ENCODE results near the gene CHN1.

The CHN1 gene

DNA sequence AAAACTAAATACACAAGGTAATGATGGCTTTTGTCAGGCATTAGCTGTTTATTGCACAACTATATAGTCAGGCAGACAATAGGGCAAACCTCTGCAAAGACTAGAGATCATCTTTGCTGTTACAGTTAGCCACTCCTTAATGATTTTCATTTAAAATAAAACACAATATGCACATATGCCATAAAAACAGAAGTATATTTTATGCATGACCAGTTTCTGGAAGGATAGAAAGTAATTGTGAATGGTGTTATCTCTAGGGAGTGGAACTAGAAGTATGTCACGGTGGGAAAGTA lies 102.0 kb downstream of the CHN1 start:
- no peak overlapping the region for H3K14ac ChIP-seq (ENCODE audit: low read length)
- H2AFZ ChIP-seq (ENCODE audit: insufficient read depth, low read length, poor library complexity): no peak overlapping the region
- H3K79me2 ChIP-seq (ENCODE audit: control insufficient read depth, insufficient read depth, low read length, poor library complexity): no peaks in the 10 kb centered on the region
- no peaks in the 10 kb centered on the region for H3K79me1 ChIP-seq (ENCODE audit: low read length)
- H2BK120ac ChIP-seq (ENCODE audit: insufficient read depth, low read length, poor library complexity): no peak overlapping the region
- H3K9me3 ChIP-seq (ENCODE audit: insufficient read depth, low read depth, low read length): peaks cover 2% of the 10 kb centered on the region
- peaks cover 0 to 3% of the 10 kb centered on the region in 2 experiments for H3K36me3 ChIP-seq (ENCODE audit: control insufficient read depth in 1 of 2, insufficient read depth in 2 of 2, low read length in 2 of 2)
- H2BK5ac ChIP-seq (ENCODE audit: low read depth, low read length, poor library complexity): no peak overlapping the region
- H2AK5ac ChIP-seq (ENCODE audit: low read length): no peak overlapping the region
- H3K27me3 ChIP-seq (ENCODE audit: insufficient read depth, low read length): no peaks in the 10 kb centered on the region
- no peak overlapping the region for H4K8ac ChIP-seq (ENCODE audit: low read depth, low read length)
- H3K23ac ChIP-seq (ENCODE audit: low read length): no peak overlapping the region
- no CpG with 5 or more reads among the region's 1 CpG for WGBS (ENCODE audit: extremely low coverage, insufficient coverage, insufficient read length)
- no peak overlapping the region for H3K4me2 ChIP-seq (ENCODE audit: low read length)
- no peak for DNase-seq
- no peak overlapping the region for H2BK12ac ChIP-seq (ENCODE audit: low read length)
- no peak overlapping the region for H3K4ac ChIP-seq (ENCODE audit: low read depth, low read length)
- no peak overlapping the region for H3K18ac ChIP-seq (ENCODE audit: low read length)
- H4K91ac ChIP-seq (ENCODE audit: low read depth, low read length): no peak overlapping the region
- H4K12ac ChIP-seq (ENCODE audit: low read depth, low read length): no peak overlapping the region
- no peak overlapping the region for H3K9ac ChIP-seq (ENCODE audit: low read length)
- H3K27ac ChIP-seq (ENCODE audit: low read depth, low read length): no peak overlapping the region
- H3K4me3 ChIP-seq (ENCODE audit: low read depth, low read length): no peak overlapping the region
- H3K4me1 ChIP-seq (ENCODE audit: control insufficient read depth in 1 of 2, insufficient read depth in 2 of 2, low read length in 2 of 2): no peaks in the 10 kb centered on the region

GRCh38 chr2:174902506-174903263 lies 102.5 kb downstream of the CHN1 start:
- Histone ChIP-seq H2BK120ac (ENCODE audit: insufficient read depth, low read length, poor library complexity) (no peak overlapping the region), H3K27ac (ENCODE audit: low read depth, low read length) (no peak overlapping the region), H2AK5ac (ENCODE audit: low read length) (no peak overlapping the region), H3K9ac (ENCODE audit: low read length) (no peak overlapping the region), H3K4me3 (ENCODE audit: low read depth, low read length) (no peak overlapping the region), H4K8ac (ENCODE audit: low read depth, low read length) (no peak overlapping the region), H3K36me3 (ENCODE audit: control insufficient read depth in 1 of 2, insufficient read depth in 2 of 2, low read length in 2 of 2) (peaks cover 0 to 3% of the 10 kb centered on the region in 2 experiments), H4K91ac (ENCODE audit: low read depth, low read length) (no peak overlapping the region), H4K12ac (ENCODE audit: low read depth, low read length) (no peak overlapping the region), H3K79me1 (ENCODE audit: low read length) (no peaks in the 10 kb centered on the region), H3K27me3 (ENCODE audit: insufficient read depth, low read length) (no peaks in the 10 kb centered on the region), H2AFZ (ENCODE audit: insufficient read depth, low read length, poor library complexity) (no peak overlapping the region), H3K18ac (ENCODE audit: low read length) (no peak overlapping the region), H3K14ac (ENCODE audit: low read length) (no peak overlapping the region), H3K4me1 (ENCODE audit: control insufficient read depth in 1 of 2, insufficient read depth in 2 of 2, low read length in 2 of 2) (no peaks in the 10 kb centered on the region), H3K23ac (ENCODE audit: low read length) (no peak overlapping the region), H3K9me3 (ENCODE audit: insufficient read depth, low read depth, low read length) (peaks cover 2% of the 10 kb centered on the region), H2BK12ac (ENCODE audit: low read length) (no peak overlapping the region), H3K79me2 (ENCODE audit: control insufficient read depth, insufficient read depth, low read length, poor library complexity) (no peaks in the 10 kb centered on the region), H3K4ac (ENCODE audit: low read depth, low read length) (no peak overlapping the region), H3K4me2 (ENCODE audit: low read length) (no peak overlapping the region), H2BK5ac (ENCODE audit: low read depth, low read length, poor library complexity) (no peak overlapping the region)
- no peak for DNase-seq
- no CpG with 5 or more reads among the region's 3 CpGs for WGBS (ENCODE audit: extremely low coverage, insufficient coverage, insufficient read length)

GRCh38 chr2:174901075-174901474 lies 104.1 kb downstream of the CHN1 start:
- no peaks in the 10 kb centered on the region for H3K4me1 ChIP-seq (ENCODE audit: control insufficient read depth in 1 of 2, insufficient read depth in 2 of 2, low read length in 2 of 2)
- no peaks in the 10 kb centered on the region for H3K79me2 ChIP-seq (ENCODE audit: control insufficient read depth, insufficient read depth, low read length, poor library complexity)
- no peak overlapping the region for H2AFZ ChIP-seq (ENCODE audit: insufficient read depth, low read length, poor library complexity)
- DNase-seq: peak in 1 of 2 donors; percentile 27
- H3K36me3 ChIP-seq (ENCODE audit: control insufficient read depth in 1 of 2, insufficient read depth in 2 of 2, low read length in 2 of 2): peaks cover 0 to 3% of the 10 kb centered on the region in 2 experiments
- no peak overlapping the region for H2BK120ac ChIP-seq (ENCODE audit: insufficient read depth, low read length, poor library complexity)
- peak overlapping the region; percentile 13 for H2BK5ac ChIP-seq (ENCODE audit: low read depth, low read length, poor library complexity)
- H4K91ac ChIP-seq (ENCODE audit: low read depth, low read length): no peak overlapping the region
- no peak overlapping the region for H3K14ac ChIP-seq (ENCODE audit: low read length)
- no peak overlapping the region for H4K12ac ChIP-seq (ENCODE audit: low read depth, low read length)
- H3K79me1 ChIP-seq (ENCODE audit: low read length): no peaks in the 10 kb centered on the region
- H3K4me3 ChIP-seq (ENCODE audit: low read depth, low read length): no peak overlapping the region
- H3K27me3 ChIP-seq (ENCODE audit: insufficient read depth, low read length): no peaks in the 10 kb centered on the region
- H3K9me3 ChIP-seq (ENCODE audit: insufficient read depth, low read depth, low read length): peaks cover 2% of the 10 kb centered on the region
- no peak overlapping the region for H3K4ac ChIP-seq (ENCODE audit: low read depth, low read length)
- H2AK5ac ChIP-seq (ENCODE audit: low read length): no peak overlapping the region
- no peak overlapping the region for H3K27ac ChIP-seq (ENCODE audit: low read depth, low read length)
- no peak overlapping the region for H4K8ac ChIP-seq (ENCODE audit: low read depth, low read length)
- no peak overlapping the region for H3K4me2 ChIP-seq (ENCODE audit: low read length)
- WGBS (ENCODE audit: extremely low coverage, insufficient coverage, insufficient read length): no CpG with 5 or more reads among the region's 4 CpGs
- no peak overlapping the region for H3K23ac ChIP-seq (ENCODE audit: low read length)
- no peak overlapping the region for H3K18ac ChIP-seq (ENCODE audit: low read length)
- H3K9ac ChIP-seq (ENCODE audit: low read length): no peak overlapping the region
- no peak overlapping the region for H2BK12ac ChIP-seq (ENCODE audit: low read length)

GRCh38 chr2:174897286-174897685 lies 107.9 kb downstream of the CHN1 start:
- H3K9me3 ChIP-seq (ENCODE audit: insufficient read depth, low read depth, low read length): peaks cover 2% of the 10 kb centered on the region
- H3K9ac ChIP-seq (ENCODE audit: low read length): no peak overlapping the region
- H3K23ac ChIP-seq (ENCODE audit: low read length): no peak overlapping the region
- H2BK5ac ChIP-seq (ENCODE audit: low read depth, low read length, poor library complexity): no peak overlapping the region
- no peak overlapping the region for H4K8ac ChIP-seq (ENCODE audit: low read depth, low read length)
- H4K12ac ChIP-seq (ENCODE audit: low read depth, low read length): no peak overlapping the region
- no peak overlapping the region for H3K4me2 ChIP-seq (ENCODE audit: low read length)
- no peak overlapping the region for H3K4ac ChIP-seq (ENCODE audit: low read depth, low read length)
- WGBS (ENCODE audit: extremely low coverage, insufficient coverage, insufficient read length): no CpG with 5 or more reads among the region's 6 CpGs
- no peak overlapping the region for H3K4me3 ChIP-seq (ENCODE audit: low read depth, low read length)
- H3K79me1 ChIP-seq (ENCODE audit: low read length): no peaks in the 10 kb centered on the region
- H2AFZ ChIP-seq (ENCODE audit: insufficient read depth, low read length, poor library complexity): no peak overlapping the region
- no peaks in the 10 kb centered on the region for H3K27me3 ChIP-seq (ENCODE audit: insufficient read depth, low read length)
- H3K79me2 ChIP-seq (ENCODE audit: control insufficient read depth, insufficient read depth, low read length, poor library complexity): no peaks in the 10 kb centered on the region
- no peak overlapping the region for H3K14ac ChIP-seq (ENCODE audit: low read length)
- no peaks in the 10 kb centered on the region for H3K4me1 ChIP-seq (ENCODE audit: control insufficient read depth in 1 of 2, insufficient read depth in 2 of 2, low read length in 2 of 2)
- no peaks in the 10 kb centered on the region for H3K36me3 ChIP-seq (ENCODE audit: control insufficient read depth in 1 of 2, insufficient read depth in 2 of 2, low read length in 2 of 2)
- no peak overlapping the region for H3K27ac ChIP-seq (ENCODE audit: low read depth, low read length)
- no peak overlapping the region for H2BK12ac ChIP-seq (ENCODE audit: low read length)
- no peak for DNase-seq
- H3K18ac ChIP-seq (ENCODE audit: low read length): no peak overlapping the region
- no peak overlapping the region for H2AK5ac ChIP-seq (ENCODE audit: low read length)
- H2BK120ac ChIP-seq (ENCODE audit: insufficient read depth, low read length, poor library complexity): no peak overlapping the region
- H4K91ac ChIP-seq (ENCODE audit: low read depth, low read length): no peak overlapping the region
